Inflammatory macrophage treated with lipopolysaccharide for 1 hour (primary cell): ENCODE results near the gene PPP2R1B.
"Not testable (repeated sequence)": the region's sequence is repeated elsewhere in the genome, so short reads cannot be mapped to it uniquely, and the experiment has no call there.

Experiments used
- DNase-seq, 2 donors: peaks; one replicate each; pipeline ENCODE4 v3.0.0-alpha.2; 2020 to 2022

PPP2R1B gene

DNA sequence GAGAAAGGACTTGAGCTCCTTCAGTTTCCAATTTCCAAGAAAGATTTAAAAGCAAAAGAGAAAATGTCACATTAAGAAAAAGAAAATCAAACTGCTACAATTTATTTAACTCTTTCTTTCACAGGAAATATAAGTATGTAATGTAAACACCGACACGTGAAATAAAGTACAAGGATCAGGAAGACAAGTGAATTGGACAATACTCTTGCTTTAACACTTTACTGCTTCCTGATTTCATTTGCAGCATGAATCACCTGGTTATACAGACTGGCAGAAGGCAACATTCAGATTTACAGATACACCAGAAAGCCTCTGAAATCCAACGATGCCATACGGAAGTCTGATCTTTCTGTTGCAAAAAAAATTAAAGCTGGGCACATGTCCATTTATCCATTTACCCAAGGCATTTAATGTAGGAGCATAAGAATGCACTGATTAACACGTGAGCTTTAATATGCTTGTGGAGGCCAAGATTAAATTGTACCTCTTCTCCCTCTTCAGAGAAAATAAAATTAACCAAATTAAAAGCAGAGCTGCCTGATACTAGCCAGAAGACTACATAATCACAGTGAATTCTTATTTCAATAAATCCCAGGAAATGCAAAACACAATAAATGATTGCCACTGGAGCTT lies 16.0 kb upstream of the PPP2R1B start:
- no peak for DNase-seq

DNA sequence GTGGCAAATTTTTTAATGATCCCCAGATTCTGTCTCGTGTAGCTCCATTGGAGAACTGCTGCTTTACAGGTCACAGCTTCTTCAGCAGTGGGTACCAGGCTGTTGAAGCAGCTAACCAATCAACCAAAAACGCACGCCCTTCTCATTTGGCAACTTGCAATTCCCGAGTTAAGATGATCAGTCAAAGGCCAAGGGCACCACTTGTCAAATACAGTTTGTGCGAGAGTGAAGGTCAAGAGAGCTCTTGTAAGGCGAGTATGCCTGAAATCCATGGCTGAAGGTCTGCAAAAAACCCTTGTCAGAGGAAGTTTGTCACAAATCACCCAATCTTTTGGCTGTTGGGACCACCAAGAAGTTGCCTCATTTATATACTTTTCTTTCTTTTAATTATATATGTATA lies 12.9 kb upstream of the PPP2R1B start:
- DNase-seq, result no peak

DNA sequence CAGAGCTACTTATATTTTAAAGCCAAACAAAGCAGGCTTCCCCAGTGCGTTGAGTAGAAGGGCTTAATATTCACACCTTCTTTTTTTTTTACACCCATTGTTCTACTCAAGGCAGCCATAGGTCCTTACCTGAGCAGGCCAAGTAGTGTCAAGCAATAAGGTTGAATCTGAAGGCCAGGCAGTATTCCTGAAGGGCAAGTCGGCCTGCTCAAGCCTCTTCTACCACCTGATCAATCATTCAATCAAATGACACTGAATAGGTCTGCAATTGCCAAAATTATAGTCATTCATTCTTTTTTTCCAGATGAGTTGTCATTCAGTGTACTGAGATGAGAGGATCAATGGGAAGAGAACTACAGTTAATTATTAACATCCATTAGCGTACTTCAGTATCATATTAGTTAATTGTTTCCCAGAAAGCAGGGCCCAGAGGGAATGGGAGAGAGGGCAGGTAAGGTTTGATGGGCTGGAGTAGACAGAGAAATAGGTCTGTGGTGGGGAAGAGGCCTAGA lies 11.9 kb upstream of the PPP2R1B start:
- no peak for DNase-seq

- DNase-seq, result peak; percentile 43 to 71
These were observed 11.2 kb upstream of the PPP2R1B start for GRCh38 chr11:111777094-111778046.

- DNase-seq, result no peak
These were observed 10.4 kb upstream of the PPP2R1B start for GRCh38 chr11:111776398-111777093.

GRCh38 chr11:111774955-111775710 lies 8.9 kb upstream of the PPP2R1B start:
- no peak for DNase-seq

- DNase-seq, result no peak
These were observed 6.3 kb upstream of the PPP2R1B start for GRCh38 chr11:111772535-111772934.

DNA sequence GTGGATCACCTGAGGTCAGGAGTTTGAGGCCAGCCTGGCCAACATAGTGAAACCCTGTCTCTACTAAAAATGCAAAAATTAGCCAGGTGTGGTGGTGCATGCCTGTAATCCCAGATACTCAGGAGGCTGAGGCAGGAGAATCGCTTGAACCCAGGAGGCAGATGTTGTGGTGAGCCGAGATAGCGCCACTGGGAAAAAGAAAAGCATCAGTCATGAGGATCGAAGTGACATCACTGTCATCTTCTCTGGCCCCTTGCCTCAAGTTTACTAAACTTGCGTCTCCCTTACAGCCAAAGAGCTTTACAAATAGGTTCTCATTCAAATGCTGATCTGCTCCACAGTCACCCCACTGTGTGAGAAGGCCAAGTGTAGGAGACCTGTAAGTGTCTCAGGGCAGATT lies 5.0 kb upstream of the PPP2R1B start:
- DNase-seq, result not testable (repeated sequence)

DNA sequence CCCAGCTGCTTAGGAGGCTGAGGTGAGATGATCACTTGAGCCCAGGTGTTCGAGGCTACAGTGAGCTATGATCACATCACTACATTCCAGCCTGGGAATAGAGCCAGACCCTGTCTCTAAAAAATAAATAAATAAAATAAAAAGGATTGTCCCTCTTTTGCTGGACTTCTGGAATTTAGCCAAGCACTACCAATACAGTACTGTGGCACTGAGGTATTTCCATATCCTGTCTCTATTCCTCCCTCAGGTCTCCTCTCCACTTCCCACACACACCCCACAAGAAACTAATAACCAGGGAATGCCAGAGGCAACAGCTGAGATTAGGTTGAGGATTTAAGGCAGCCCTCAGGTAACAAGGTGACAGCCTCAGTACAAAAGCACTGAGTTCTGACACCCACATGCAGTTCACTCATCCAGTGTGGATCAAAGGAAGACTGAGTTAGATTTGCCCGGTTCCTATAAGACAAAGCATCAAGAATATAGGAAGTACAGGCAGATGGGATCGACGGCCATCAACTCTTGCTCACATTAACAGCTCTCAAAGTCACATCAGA lies 4.5 kb upstream of the PPP2R1B start:
- DNase-seq, result no peak

DNA sequence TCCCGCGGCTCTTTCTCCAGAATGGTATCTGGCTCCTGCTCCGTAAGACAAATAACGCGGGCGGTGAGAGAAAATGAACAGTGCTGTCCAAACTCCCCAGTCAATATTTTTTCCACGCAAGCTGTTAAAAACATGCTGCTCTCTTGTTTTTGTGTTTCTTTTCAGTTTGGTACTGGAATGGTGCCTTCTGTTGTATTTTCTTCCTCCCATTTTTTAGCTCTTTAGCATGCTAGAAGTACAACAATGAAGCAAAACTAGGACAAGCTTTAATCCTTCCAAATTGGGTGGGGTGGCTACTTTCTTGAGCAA lies 599 bp upstream of the PPP2R1B start:
- DNase-seq, result no peak

DNA sequence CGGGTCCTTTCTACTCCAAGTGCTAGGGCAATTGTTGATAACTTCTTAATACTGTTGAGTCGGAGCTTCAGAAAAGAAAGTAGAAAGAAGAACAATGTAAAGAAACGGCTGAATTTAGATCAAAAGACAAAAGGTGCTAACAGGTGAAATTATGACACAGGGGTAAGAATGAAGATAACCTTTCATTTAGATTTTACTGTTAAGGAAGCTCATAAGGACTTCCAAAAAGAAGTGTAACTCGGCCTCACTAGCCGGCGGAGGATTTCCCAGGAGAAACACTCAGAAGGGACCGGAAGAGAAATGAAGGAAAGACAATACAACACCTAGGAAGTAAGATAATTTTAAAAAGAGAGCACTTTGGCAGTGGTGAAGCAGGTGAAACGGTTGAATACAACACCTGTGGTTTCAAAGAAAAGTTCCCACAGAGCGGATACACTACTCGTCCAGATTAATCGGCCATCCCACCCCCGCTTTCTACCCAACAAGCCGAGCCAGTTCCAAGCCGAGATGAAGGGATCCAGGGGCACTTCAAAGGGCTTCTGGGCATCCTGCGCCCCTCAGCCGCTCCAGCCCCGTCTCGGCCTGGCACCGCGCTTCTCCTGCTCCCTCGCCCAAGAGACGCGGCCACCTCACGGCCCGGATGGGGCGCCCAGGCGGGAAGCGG lies 737 bp downstream of the PPP2R1B start:
- peak in 1 of 2 donors; percentile 8 for DNase-seq

- DNase-seq, result no peak
These were observed 1.6 kb downstream of the PPP2R1B start for GRCh38 chr11:111764621-111765020.

DNA sequence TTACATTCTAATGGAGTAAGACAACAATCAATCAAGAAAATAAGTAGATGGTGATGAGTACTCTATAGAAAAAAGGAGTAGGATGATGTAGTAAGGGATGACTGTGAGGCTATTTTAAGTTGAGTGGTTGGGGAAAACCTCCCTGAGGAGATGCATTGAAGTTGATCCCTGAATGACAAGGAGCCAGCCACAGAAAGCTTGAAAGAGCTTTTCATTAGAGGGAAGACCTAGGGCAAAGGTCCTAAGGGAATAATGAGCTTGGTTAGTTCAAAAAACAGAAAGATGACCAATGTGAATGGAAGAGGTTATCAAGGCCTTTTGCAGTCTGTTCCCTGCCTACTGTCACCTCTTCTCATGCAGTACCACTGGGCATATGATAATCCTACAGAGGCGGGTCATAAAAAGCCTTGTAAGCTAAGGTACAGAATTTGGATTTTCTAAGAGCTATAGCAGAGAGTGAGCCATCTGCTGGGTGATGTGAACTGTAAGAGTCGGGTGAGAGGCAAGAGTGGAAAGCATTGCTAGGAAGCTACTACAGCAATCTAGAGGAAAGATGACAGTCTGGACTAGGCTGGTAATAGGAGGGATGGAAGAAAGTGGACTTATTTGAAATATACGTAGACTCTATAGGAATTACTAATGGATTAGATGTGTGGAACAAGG lies 3.1 kb downstream of the PPP2R1B start:
- no peak for DNase-seq

DNA sequence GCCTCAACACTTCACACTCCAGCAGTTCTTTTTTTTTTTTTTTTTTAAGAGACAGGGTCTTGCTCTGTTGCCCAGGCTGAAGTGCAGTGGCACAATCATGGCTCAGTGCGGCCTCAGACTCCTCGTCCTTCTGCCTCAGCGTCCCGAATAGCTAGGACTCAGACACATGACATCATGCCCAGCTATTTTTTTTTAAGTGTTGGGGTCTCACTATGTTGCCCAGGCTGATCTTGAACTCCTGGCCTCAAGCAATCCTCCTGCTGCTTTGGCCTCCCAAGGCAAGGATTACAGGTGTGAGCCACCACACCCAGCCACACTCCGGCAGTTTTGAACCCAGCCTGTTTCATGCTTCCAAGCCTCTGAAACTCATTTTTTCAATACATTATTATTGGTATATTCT lies 3.7 kb downstream of the PPP2R1B start:
- no peak for DNase-seq

DNA sequence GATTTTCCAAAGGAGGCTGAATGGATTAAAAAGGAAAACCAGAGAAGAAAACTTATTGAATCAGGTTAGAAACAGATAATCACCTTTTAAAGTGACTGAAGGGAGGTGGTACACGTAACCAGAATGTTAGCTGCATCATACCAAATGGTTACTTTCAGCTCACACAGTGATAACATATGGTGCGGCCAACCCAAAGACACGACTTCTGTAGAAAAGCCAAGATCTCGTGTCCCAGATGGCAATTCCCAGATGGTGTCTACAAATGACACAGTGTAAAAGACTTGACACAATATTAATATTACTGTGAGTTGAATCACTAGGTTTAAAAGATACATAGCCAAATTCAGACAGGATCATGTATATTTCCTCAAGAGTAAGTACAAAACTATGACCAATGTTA lies 5.2 kb downstream of the PPP2R1B start:
- DNase-seq, result no peak

GRCh38 chr11:111759778-111760407 lies 6.3 kb downstream of the PPP2R1B start:
- DNase-seq, result no peak

DNA sequence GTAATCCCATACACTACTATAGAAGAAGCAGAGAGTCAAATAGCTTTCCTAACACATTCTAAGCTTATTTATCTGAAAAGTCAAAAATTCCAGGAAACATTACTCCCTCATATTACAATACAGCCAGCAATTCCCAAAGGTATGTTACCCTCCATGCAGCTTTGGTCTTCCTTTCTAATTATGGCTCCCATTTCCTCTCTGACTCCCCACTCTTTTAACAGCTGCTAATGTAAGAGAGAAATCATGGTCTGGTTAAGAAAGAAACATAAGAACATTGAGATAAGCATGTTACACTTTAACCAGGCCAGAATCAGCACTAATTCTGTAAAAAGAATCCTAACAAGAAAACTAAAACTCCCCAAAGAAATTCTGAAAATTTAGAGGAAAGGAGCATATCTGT lies 6.8 kb downstream of the PPP2R1B start:
- DNase-seq, result no peak

DNA sequence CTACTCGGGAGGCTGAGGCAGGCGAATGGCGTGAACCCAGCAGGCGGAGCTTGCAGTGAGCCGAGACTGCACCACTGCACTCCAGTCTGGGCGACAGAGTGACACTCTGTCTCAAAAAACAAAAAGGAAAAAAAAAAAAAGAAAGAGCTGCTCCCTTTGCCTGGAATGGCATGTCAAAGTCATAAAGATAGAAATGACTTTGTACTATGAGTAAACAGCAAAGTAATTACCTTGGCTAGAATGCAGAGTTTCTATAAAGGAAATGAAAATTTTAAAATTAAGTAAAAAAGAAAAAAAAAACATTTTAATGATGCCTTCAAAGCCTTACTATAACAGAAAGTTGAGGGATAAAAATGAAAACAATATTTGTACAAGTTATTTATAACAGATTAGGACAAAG lies 10.1 kb downstream of the PPP2R1B start:
- no peak for DNase-seq

GRCh38 chr11:111749646-111750045 lies 16.5 kb downstream of the PPP2R1B start:
- DNase-seq, result no peak

GRCh38 chr11:111748035-111748804 lies 18.0 kb downstream of the PPP2R1B start:
- no peak for DNase-seq
